GM08714 (cell line): ENCODE data around the gene LRP1-AS.

ENCODE experiments used
- H3K4me3 ChIP-seq: fragments of 200-500 bp; sonication (Bioruptor generic); 2 replicates; pipeline ENCODE4 v1.5.1; 2014; ENCODE audit warnings: mild to moderate bottlenecking, low read length, inconsistent platforms
- ZNF274 ChIP-seq: IDR thresholded peaks from 2 replicates; pipeline ENCODE4 v1.6.1; 2012; ENCODE audit warnings: mild to moderate bottlenecking, low read depth, low read length

The LRP1-AS gene

GRCh38 chr12:57185906-57186508, 38.6 kb upstream of the LRP1-AS start:
- H3K4me3 ChIP-seq, result no peak overlapping the region
- no peak for TF ChIP-seq ZNF274

DNA sequence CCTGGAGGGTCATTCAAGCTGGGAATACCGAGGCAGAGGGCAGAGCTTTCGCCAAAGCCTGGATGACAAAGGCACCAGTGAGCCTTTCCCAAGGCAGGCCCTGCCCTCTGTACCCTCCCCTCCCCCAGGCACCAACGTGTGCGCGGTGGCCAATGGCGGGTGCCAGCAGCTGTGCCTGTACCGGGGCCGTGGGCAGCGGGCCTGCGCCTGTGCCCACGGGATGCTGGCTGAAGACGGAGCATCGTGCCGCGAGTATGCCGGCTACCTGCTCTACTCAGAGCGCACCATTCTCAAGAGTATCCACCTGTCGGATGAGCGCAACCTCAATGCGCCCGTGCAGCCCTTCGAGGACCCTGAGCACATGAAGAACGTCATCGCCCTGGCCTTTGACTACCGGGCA, 38.0 kb upstream of the LRP1-AS start:
- TF ChIP-seq ZNF274, result no peak
- no peak overlapping the region for H3K4me3 ChIP-seq

GRCh38 chr12:57183939-57184725, 36.7 kb upstream of the LRP1-AS start:
- no peak for TF ChIP-seq ZNF274
- H3K4me3 ChIP-seq, result no peak overlapping the region

- no peak overlapping the region for H3K4me3 ChIP-seq
- TF ChIP-seq ZNF274, result no peak
Measured at GRCh38 chr12:57182918-57183575, 35.6 kb upstream of the LRP1-AS start.

GRCh38 chr12:57181561-57182155, 34.2 kb upstream of the LRP1-AS start:
- H3K4me3 ChIP-seq, result no peak overlapping the region
- TF ChIP-seq ZNF274, result no peak

DNA sequence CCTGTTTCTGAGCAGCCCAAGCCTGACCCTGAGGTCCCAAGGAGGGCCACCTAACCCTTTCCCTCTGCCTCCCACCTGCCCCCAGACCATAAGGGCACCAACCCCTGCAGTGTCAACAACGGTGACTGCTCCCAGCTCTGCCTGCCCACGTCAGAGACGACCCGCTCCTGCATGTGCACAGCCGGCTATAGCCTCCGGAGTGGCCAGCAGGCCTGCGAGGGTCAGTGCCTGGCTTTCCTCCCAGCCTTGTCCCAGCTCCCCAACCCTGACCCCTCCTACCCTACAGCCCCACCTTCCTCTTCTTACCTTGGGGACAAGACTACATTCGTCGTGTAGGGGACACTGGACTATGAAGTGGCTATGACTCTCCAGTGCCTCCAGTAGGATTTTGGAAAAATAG, 33.7 kb upstream of the LRP1-AS start:
- no peak overlapping the region for H3K4me3 ChIP-seq
- no peak for TF ChIP-seq ZNF274

- no peak for TF ChIP-seq ZNF274
Measured at GRCh38 chr12:57180321-57180989, 33.0 kb upstream of the LRP1-AS start.

DNA sequence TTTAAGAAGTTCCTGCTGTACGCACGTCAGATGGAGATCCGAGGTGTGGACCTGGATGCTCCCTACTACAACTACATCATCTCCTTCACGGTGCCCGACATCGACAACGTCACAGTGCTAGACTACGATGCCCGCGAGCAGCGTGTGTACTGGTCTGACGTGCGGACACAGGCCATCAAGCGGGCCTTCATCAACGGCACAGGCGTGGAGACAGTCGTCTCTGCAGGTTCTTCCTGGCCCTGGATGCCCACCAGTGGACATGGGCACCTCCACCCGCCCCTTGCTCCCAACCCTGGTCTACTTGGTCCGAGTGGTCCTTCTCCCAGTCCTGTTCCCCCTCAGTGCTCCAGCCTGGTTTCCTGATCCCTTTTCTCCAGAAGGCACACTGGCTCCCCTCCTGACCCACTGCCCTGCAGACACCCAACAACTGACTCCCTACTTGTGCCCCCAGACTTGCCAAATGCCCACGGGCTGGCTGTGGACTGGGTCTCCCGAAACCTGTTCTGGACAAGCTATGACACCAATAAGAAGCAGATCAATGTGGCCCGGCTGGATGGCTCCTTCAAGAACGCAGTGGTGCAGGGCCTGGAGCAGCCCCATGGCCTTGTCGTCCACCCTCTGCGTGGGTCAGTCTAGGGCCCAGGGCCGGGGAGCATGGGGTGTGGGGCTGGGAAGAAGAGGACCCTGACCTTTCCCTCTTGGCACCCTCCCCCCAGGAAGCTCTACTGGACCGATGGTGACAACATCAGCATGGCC, 32.1 kb upstream of the LRP1-AS start:
- H3K4me3 ChIP-seq, result no peak overlapping the region
- TF ChIP-seq ZNF274, result no peak

More at GRCh38 chr12:57180321-57180989, 33.0 kb upstream of the LRP1-AS start:
- no peak overlapping the region for H3K4me3 ChIP-seq

DNA sequence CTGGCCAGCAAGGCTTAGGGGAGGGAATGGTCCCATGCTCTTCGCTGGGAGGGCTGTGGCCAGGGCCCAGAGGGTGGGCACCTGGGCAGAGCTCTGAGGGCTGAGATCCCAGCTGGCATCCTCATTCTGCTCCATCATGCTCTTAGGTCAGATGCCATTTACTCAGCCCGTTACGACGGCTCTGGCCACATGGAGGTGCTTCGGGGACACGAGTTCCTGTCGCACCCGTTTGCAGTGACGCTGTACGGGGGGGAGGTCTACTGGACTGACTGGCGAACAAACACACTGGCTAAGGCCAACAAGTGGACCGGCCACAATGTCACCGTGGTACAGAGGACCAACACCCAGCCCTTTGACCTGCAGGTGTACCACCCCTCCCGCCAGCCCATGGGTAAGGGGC, 30.8 kb upstream of the LRP1-AS start:
- no peak overlapping the region for H3K4me3 ChIP-seq
- no peak for TF ChIP-seq ZNF274

- H3K4me3 ChIP-seq, result no peak overlapping the region
- TF ChIP-seq ZNF274, result no peak
Measured at GRCh38 chr12:57177354-57177753, 29.9 kb upstream of the LRP1-AS start.

DNA sequence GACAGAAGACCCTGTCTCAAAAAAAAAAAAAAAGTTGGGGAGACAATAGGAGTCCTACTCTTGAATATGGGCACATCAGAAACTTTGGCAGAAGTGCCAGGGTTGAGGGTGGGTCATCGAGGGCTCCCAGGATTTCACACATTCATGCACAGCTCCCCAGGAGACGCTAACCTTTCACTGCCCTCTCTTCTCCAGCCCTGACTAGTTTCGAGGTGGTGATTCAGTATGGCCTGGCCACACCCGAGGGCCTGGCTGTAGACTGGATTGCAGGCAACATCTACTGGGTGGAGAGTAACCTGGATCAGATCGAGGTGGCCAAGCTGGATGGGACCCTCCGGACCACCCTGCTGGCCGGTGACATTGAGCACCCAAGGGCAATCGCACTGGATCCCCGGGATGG, 29.4 kb upstream of the LRP1-AS start:
- H3K4me3 ChIP-seq, result no peak overlapping the region
- no peak for TF ChIP-seq ZNF274

DNA sequence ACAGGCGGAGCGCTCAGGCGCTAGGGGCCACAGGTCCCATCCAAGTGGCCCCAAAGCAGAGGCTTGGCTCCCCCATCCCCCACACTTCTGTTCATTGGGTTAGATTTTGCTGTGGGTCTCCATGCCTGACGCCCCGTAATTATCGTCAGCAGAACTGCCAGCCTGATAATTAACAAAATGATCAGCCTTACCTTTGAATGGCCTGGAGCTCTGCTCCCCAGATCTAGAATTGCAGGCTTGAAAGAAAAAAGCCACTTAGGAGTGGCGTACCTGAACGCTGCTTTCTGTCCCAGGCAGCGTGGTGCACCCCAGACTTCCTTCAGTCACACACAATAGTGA, 28.7 kb upstream of the LRP1-AS start:
- no peak for TF ChIP-seq ZNF274
- no peak overlapping the region for H3K4me3 ChIP-seq

DNA sequence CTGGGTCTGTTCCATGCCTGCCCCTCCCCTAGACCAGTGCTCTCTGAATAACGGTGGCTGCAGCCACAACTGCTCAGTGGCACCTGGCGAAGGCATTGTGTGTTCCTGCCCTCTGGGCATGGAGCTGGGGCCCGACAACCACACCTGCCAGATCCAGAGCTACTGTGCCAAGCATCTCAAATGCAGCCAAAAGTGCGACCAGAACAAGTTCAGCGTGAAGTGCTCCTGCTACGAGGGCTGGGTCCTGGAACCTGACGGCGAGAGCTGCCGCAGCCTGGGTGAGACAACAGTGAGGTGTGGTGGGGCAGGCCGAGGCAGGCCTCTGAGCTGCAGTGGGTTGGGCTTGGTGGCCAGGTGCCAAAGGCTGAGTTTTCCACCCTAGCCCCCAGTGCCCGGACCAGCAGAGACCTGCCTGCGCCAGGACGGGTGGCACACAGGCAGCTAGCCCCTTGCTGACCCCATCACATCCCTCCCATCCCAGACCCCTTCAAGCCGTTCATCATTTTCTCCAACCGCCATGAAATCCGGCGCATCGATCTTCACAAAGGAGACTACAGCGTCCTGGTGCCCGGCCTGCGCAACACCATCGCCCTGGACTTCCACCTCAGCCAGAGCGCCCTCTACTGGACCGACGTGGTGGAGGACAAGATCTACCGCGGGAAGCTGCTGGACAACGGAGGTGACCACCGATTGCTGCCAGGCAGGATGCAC, 28.2 kb upstream of the LRP1-AS start:
- TF ChIP-seq ZNF274, result no peak
- no peak overlapping the region for H3K4me3 ChIP-seq
